Left lung (tissue), 10 donors: ENCODE data around the gene YIPF1. TPM values are rescaled to one million over a fixed set of nuclear protein-coding genes. Genes with fewer than 3 reads are reported as not detected.
A peak's percentile ranks its signal among the peaks of the same experiment; 100 is the strongest.

Experiments
- ATAC-seq: fragments of 200-7000 bp; cut with Tn5 transposase; one replicate; pipeline ENCODE4 v1.9.1; 2020; ENCODE audit warnings: moderate library complexity
- DNase-seq, 4 donors: peaks; one replicate each; pipeline ENCODE4 v3.0.0-alpha.2; 2013 to 2020
- H3K27ac ChIP-seq, 2 donors: fragments of 200-600 bp; sonication (generic) in 1 of 2; one replicate each; pipeline versions ENCODE4 v1.5.0 to v1.8.0; 2020 to 2021
- H3K27me3 ChIP-seq, 2 donors: fragments of 200-600 bp; sonication (generic) in 1 of 2; one replicate each; pipeline versions ENCODE4 v1.5.0 to v1.8.0; 2020 to 2021
- H3K36me3 ChIP-seq, 2 donors: fragments of 200-600 bp; sonication (generic) in 1 of 2; one replicate each; pipeline versions ENCODE4 v1.5.0 to v1.8.0; 2020 to 2021
- H3K4me1 ChIP-seq, 2 donors: fragments of 200-600 bp; one replicate each; pipeline ENCODE4 v1.8.0; 2021
- H3K4me3 ChIP-seq, 2 donors: fragments of 200-600 bp; sonication (generic) in 1 of 2; one replicate each; pipeline versions ENCODE4 v1.5.0 to v1.8.0; 2020 to 2021; ENCODE audit warnings: mild to moderate bottlenecking in 1 of 2
- H3K9me3 ChIP-seq, 2 donors: fragments of 200-600 bp; sonication (generic) in 1 of 2; one replicate each; pipeline versions ENCODE4 v1.5.0 to v1.8.0; 2020 to 2021
- intact Hi-C, 2 donors: fragments of 100-400 bp; cut with DNase I; formaldehyde crosslinking; loops; one replicate each; pipeline versions ENCODE4 v1.11.2 to v1.14.2; 2022
- polyA plus RNA-seq, 6 donors: library from polyadenylated mRNA; unstranded; fragments of 120-200 nt; gene quantifications; one replicate each; pipeline ENCODE4 v1.2.1, GENCODE V29; 2013; ENCODE audit not compliant: insufficient read length in 6 of 6
- total RNA-seq, 2 donors: library from RNA; stranded (reverse); fragmentation: NEBNext Ultra II Directional; extraction: Animal tissue kit (Norgen Biotek cat#: 25700); gene quantifications; one replicate each; pipeline ENCODE4 v1.2.1, GENCODE V29; 2021
- TF ChIP-seq, protein P1 (sequence below), 2 donors: fragments of 200-600 bp; sonication (generic) in 1 of 2; IDR thresholded peaks; one replicate each; pipeline versions ENCODE4 v1.5.0 to v1.8.0; 2021; ENCODE audit warnings: antibody characterized with exemption in 2 of 2
- donor health status: DM: no; HTN: yes; CAD: no.
- donor health status: DM: no; HTN: no; CAD: no.

YIPF1 gene
- total and polyA plus RNA-seq, 8 donors = 24.2 to 28.7 (median 27.0) TPM

DNA sequence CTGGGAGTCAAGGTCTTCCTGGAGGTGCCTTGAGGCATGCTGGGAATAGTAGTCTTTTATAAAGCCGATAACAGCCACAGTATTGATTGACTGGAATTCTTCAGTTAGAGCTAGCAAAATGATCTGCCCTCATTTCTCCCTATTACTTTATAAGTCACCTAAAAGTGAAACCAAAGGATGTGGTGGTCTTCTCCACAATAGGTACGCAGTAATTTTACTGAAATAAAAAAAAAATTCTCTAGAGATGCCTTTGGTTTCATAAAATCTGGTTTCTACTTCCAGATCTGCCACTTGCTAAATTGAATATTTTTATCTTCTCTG is 51.0 kb downstream of the YIPF1 start:
- H3K9me3 ChIP-seq = peaks cover 0 to 13% of the 10 kb centered on the region in 2 donors
- peak overlapping the region; percentile 95 to 98 for H3K27ac ChIP-seq
- ATAC-seq (no peak), DNase-seq (no peak)
- no peaks in the 10 kb centered on the region for H3K27me3 ChIP-seq
- H3K36me3 ChIP-seq = no peaks in the 10 kb centered on the region
- peak overlapping the region; percentile 74 to 95 for H3K4me3 ChIP-seq
- TF ChIP-seq, protein P1, sequence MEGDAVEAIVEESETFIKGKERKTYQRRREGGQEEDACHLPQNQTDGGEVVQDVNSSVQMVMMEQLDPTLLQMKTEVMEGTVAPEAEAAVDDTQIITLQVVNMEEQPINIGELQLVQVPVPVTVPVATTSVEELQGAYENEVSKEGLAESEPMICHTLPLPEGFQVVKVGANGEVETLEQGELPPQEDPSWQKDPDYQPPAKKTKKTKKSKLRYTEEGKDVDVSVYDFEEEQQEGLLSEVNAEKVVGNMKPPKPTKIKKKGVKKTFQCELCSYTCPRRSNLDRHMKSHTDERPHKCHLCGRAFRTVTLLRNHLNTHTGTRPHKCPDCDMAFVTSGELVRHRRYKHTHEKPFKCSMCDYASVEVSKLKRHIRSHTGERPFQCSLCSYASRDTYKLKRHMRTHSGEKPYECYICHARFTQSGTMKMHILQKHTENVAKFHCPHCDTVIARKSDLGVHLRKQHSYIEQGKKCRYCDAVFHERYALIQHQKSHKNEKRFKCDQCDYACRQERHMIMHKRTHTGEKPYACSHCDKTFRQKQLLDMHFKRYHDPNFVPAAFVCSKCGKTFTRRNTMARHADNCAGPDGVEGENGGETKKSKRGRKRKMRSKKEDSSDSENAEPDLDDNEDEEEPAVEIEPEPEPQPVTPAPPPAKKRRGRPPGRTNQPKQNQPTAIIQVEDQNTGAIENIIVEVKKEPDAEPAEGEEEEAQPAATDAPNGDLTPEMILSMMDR (IDR thresholded peaks at IDR 0.05) = no peak
- H3K4me1 ChIP-seq = peaks cover 0 to 11% of the 10 kb centered on the region in 2 donors
- intact Hi-C loops = no loop called here

DNA sequence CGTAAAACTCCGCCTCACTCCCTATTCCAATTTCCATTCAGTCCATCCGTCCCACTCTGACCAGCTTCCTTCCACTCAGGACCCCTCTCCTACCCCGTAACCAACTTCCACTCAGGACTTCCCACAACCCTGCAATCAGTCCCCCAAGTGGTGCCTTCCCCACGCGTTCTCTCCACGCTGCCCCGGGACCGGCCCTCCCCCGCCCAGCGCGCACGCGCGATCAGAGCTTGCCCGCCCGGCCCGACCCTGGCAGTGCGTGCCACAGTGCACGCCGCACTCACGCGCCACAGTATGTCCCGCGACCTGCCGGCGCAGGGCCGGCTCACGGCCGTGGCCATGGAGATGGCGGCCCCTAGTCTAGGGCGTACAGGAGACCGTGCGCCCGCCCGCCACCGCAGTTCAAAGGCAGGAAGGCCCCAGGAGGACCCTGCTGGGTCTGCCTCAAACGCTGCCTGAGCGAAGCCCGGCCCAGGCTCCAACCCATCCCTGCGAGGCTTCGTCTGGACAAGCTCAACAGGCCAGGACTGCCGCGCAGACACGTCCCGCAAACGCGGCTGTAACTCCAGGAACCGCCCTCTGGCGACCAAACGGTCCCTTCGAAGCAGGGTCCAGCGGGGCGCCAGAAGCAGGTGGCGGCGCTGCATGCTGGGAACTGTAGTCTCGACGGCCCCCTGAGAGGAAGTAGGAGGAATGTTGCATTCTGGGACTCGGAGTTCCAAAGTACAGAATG is 51.5 kb downstream of the YIPF1 start, which contains the start of gene NDC1:
NDC1 (minus strand) TSS at position 373 of the 730 bp plus-strand sequence; CDS start at position 338, 35 bp downstream.
- intact Hi-C loops = no loop called here
- Histone ChIP-seq H3K4me3 (peak within 1 kb of the TSS; percentile 74 to 95), H3K27me3 (no peaks in the 10 kb centered on the region), H3K27ac (peak within 1 kb of the TSS; percentile 95 to 98), H3K36me3 (no peaks in the 10 kb centered on the region), H3K9me3 (peaks cover 0 to 13% of the 10 kb centered on the region in 2 donors), H3K4me1 (peaks cover 0 to 11% of the 10 kb centered on the region in 2 donors)
- TF ChIP-seq, protein P1 (IDR thresholded peaks at IDR 0.05) = no peak
- ATAC-seq = peak; percentile 98
- DNase-seq = peak; percentile 92 to 96 (median 95)

DNA sequence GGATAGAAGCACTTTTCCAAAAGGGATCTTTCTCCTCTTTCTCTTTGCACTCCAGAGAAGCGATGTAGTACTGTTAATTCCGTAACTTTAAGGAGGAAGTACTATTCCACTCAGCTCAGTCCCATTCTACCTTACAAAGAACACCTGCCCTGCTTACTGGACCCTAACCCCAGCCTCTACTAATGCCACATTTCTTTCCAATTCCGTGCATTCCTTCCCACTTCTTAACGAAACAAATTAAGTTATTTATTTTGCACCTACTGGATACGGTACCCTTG is 52.0 kb downstream of the YIPF1 start:
- ATAC-seq (peak; percentile 7), DNase-seq (no peak)
- Histone ChIP-seq H3K4me3 (peak overlapping the region; percentile 74 to 95), H3K27ac (peak overlapping the region in 1 of 2 donors; percentile 98), H3K4me1 (peaks cover 0 to 11% of the 10 kb centered on the region in 2 donors), H3K27me3 (no peaks in the 10 kb centered on the region), H3K36me3 (no peaks in the 10 kb centered on the region), H3K9me3 (peaks cover 0 to 10% of the 10 kb centered on the region in 2 donors)
- TF ChIP-seq, protein P1 (IDR thresholded peaks at IDR 0.05) = no peak
- intact Hi-C loops = no loop called here

DNA sequence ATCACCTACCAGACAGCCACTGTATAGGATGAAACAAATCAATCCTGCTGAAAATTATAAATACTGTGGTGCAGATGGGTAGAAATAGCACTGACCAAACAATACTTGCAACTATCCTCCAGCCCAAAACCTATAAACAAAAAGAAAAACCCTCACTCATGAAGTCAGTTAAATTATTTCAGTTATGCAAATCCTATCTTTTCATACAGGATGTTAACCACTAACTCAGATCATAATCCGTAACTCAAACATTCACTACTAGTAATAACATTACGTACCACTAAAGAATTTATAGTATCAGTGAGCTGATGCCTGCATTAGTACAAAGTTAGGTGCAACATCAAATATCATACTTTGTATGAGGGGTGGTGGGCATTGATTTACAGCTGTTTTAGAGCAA is 54.1 kb downstream of the YIPF1 start:
- Histone ChIP-seq H3K27me3 (no peaks in the 10 kb centered on the region), H3K9me3 (no peaks in the 10 kb centered on the region), H3K27ac (no peak overlapping the region), H3K36me3 (peaks cover 0 to 8% of the 10 kb centered on the region in 2 donors), H3K4me3 (no peak overlapping the region), H3K4me1 (peaks cover 0 to 11% of the 10 kb centered on the region in 2 donors)
- intact Hi-C loops = no loop called here
- DNase-seq (no peak), ATAC-seq (no peak)
- TF ChIP-seq, protein P1 (IDR thresholded peaks at IDR 0.05) = no peak

DNA sequence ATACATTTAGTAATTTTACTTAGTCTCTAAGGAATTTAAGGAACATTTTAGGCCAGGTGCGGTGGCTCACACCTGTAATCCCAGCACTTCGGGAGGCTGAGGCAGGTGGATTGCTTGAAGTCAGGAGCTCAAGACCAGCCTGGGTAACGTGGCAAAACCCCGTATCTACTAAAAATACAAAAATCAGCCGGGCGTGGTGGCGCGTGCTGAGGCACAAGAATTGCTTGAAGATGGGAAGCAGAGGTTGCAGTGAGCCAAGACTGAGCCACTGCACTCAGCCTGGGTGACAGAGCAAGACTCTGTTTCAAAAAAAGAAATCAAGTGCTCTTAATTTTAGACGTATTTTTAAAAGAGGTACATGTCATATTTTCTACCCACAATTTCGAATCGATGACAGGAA is 54.8 kb downstream of the YIPF1 start:
- Histone ChIP-seq H3K27me3 (no peaks in the 10 kb centered on the region), H3K36me3 (peaks cover 0 to 15% of the 10 kb centered on the region in 2 donors), H3K9me3 (no peaks in the 10 kb centered on the region), H3K4me1 (peaks cover 0 to 11% of the 10 kb centered on the region in 2 donors), H3K27ac (no peak overlapping the region), H3K4me3 (no peak overlapping the region)
- intact Hi-C loops = no loop called here
- TF ChIP-seq, protein P1 (IDR thresholded peaks at IDR 0.05) = no peak
- ATAC-seq = no peak
- DNase-seq = no peak
